A549 (cell line): ENCODE results near the gene FAF1. TPM values are rescaled to one million over a fixed set of nuclear protein-coding genes. Genes with fewer than 3 reads are reported as not detected.

Source experiments
- ATAC-seq, 2 experiments: fragments of 200-7000 bp in 1 of 2; fragments of >200 bp in 1 of 2; cut with Nextera tagmentation in 1 of 2; cut with Tn5 transposase in 1 of 2; 3 replicates each; pipeline versions ENCODE4 v1.8.0 to v1.9.1; 2018 to 2020; ENCODE audit warnings: mild to moderate bottlenecking in 1 of 2, moderate library complexity in 1 of 2
- CTCF ChIA-PET: fragments of 300-600 bp; sonication (Branson Sonifier 250); formaldehyde crosslinking; extraction: SDS; loops from one replicate; lab custom pipeline; 2021; ENCODE audit warnings: antibody characterized with exemption, inconsistent platforms; lab: Yijun Ruan, JAX
- POLR2A ChIA-PET: fragments of 350-600 bp; formaldehyde crosslinking; extraction: SDS; loops from one replicate; lab custom pipeline; 2021; ENCODE audit warnings: antibody characterized with exemption, inconsistent platforms; lab: Yijun Ruan, JAX
- DNase-seq, 2 experiments: peaks; one replicate each; pipeline versions ENCODE4 v3.0.0 to v3.0.0-alpha.2; 2011 to 2016; ENCODE audit warnings: low read depth in 1 of 2, low spot score in 1 of 2
- FAIRE-seq: peaks from 2 replicates; lab custom pipeline; 2011; peaks lifted over from hg19 to GRCh38; lab: Jason Lieb, UNC
- H3K27ac ChIP-seq, 2 experiments: fragments of >200 bp; sonication (Bioruptor Twin); formaldehyde crosslinking; 3 replicates each; pipeline ENCODE4 v1.5.1; 2016 to 2017
- H3K4me1 ChIP-seq: fragments of >200 bp; sonication (Bioruptor Twin); formaldehyde crosslinking; 3 replicates; pipeline ENCODE4 v1.6.1; 2016
- H3K4me2 ChIP-seq: fragments of >200 bp; sonication (Bioruptor Twin); formaldehyde crosslinking; 3 replicates; pipeline ENCODE4 v1.6.1; 2016
- H3K4me3 ChIP-seq: fragments of >200 bp; sonication (Bioruptor Twin); formaldehyde crosslinking; 3 replicates; pipeline ENCODE4 v1.5.1; 2016
- H3K9me3 ChIP-seq: fragments of >200 bp; sonication (Bioruptor Twin); formaldehyde crosslinking; 3 replicates; pipeline ENCODE4 v1.6.1; 2016
- ATOH8 ChIP-seq: fragments of 250-450 bp; sonication (Bioruptor Pico); IDR thresholded peaks from 2 replicates; pipeline ENCODE4 v1.5.0; 2020; ENCODE audit warnings: low read depth, mild to moderate bottlenecking, moderate library complexity
- BCL3 ChIP-seq: fragments of >200 bp; sonication (Bioruptor Twin); formaldehyde crosslinking; IDR thresholded peaks from 3 replicates; pipeline ENCODE4 v1.6.1; 2016
- CBX8 ChIP-seq: fragments of 200-600 bp; sonication (generic); IDR thresholded peaks from 2 replicates; pipeline ENCODE4 v1.6.1; 2016
- E2F6 ChIP-seq: IDR thresholded peaks from 2 replicates; pipeline ENCODE4 v1.6.1; 2012; ENCODE audit warnings: low read depth, borderline replicate concordance
- EHF ChIP-seq: fragments of 250-450 bp; sonication (Bioruptor Pico); IDR thresholded peaks from 2 replicates; pipeline ENCODE4 v1.5.0; 2020; ENCODE audit warnings: mild to moderate bottlenecking
- EHMT2 ChIP-seq: fragments of 200-600 bp; sonication (generic); IDR thresholded peaks from 2 replicates; pipeline ENCODE4 v1.6.1; 2016; ENCODE audit warnings: antibody characterized with exemption, low read depth, mild to moderate bottlenecking, moderate library complexity
- ELK1 ChIP-seq: fragments of 150-350 bp; IDR thresholded peaks from 2 replicates; pipeline ENCODE4 v1.6.1; 2014; ENCODE audit warnings: low read depth, mild to moderate bottlenecking, low read length
- EP300 ChIP-seq, 2 experiments: fragments of >200 bp; sonication (Bioruptor Twin); formaldehyde crosslinking; IDR thresholded peaks; 2 replicates in 1 of 2; 3 replicates in 1 of 2; pipeline ENCODE4 v1.6.1; 2016 to 2017
- ESRRA ChIP-seq: fragments of 150-350 bp; IDR thresholded peaks from 2 replicates; pipeline ENCODE4 v1.6.1; 2014; ENCODE audit warnings: mild to moderate bottlenecking, low read length, borderline replicate concordance
- FOSB ChIP-seq: fragments of 250-450 bp; sonication (Bioruptor Pico); IDR thresholded peaks from 2 replicates; pipeline ENCODE4 v1.5.0; 2020; ENCODE audit warnings: mild to moderate bottlenecking, moderate library complexity
- FOSL2 ChIP-seq, 2 experiments: fragments of 450-650 bp in 1 of 2; fragments of >200 bp in 1 of 2; sonication (Bioruptor Twin) in 1 of 2; formaldehyde crosslinking; IDR thresholded peaks; 2 replicates each; pipeline versions ENCODE4 v1.5.0 to v1.6.1; 2016 to 2020; ENCODE audit warnings: mild to moderate bottlenecking in 1 of 2, moderate library complexity in 1 of 2
- GATA3 ChIP-seq: IDR thresholded peaks from 2 replicates; pipeline ENCODE4 v1.6.1; 2012; ENCODE audit warnings: borderline replicate concordance
- HES2 ChIP-seq: fragments of >200 bp; sonication (Bioruptor Twin); formaldehyde crosslinking; IDR thresholded peaks from 2 replicates; pipeline ENCODE4 v1.6.1; 2016
- HMGXB4 ChIP-seq: fragments of 250-450 bp; sonication (Bioruptor Pico); IDR thresholded peaks from 2 replicates; pipeline ENCODE4 v1.5.0; 2021; ENCODE audit warnings: mild to moderate bottlenecking, moderate library complexity, borderline replicate concordance
- JUNB ChIP-seq: fragments of >200 bp; sonication (Bioruptor Twin); formaldehyde crosslinking; IDR thresholded peaks from 2 replicates; pipeline ENCODE4 v1.6.1; 2016
- MAX ChIP-seq: IDR thresholded peaks from 2 replicates; pipeline ENCODE4 v1.6.1; 2012
- MAZ ChIP-seq: fragments of 150-350 bp; IDR thresholded peaks from 2 replicates; pipeline ENCODE4 v1.6.1; 2014; ENCODE audit warnings: antibody characterized with exemption, low read depth, low read length, borderline replicate concordance
- NFE2L2 ChIP-seq: fragments of 150-350 bp; conservative IDR thresholded peaks from 2 replicates; pipeline ENCODE4 v1.6.1; 2014; ENCODE audit warnings: low read length
- NPAS2 ChIP-seq: fragments of 250-450 bp; sonication (Bioruptor Pico); IDR thresholded peaks from 2 replicates; pipeline ENCODE4 v1.8.0; 2022; ENCODE audit warnings: mild to moderate bottlenecking, moderate library complexity, borderline replicate concordance
- RCOR1 ChIP-seq: fragments of 150-350 bp; IDR thresholded peaks from 2 replicates; pipeline ENCODE4 v1.6.1; 2014; ENCODE audit warnings: antibody characterized with exemption, low read length, low read depth
- SMC3 ChIP-seq: fragments of >200 bp; sonication (Bioruptor Twin); formaldehyde crosslinking; IDR thresholded peaks from 3 replicates; pipeline ENCODE4 v1.6.1; 2018; ENCODE audit warnings: inconsistent platforms
- TFCP2L1 ChIP-seq: fragments of 250-450 bp; sonication (Bioruptor Pico); IDR thresholded peaks from 2 replicates; pipeline ENCODE4 v1.5.0; 2021; ENCODE audit warnings: mild to moderate bottlenecking
- TP53 ChIP-seq: fragments of 250-450 bp; sonication (Bioruptor Pico); IDR thresholded peaks from 2 replicates; pipeline ENCODE4 v1.5.0; 2021; ENCODE audit warnings: mild to moderate bottlenecking, moderate library complexity
- ZC3H11A ChIP-seq: fragments of 450-650 bp; IDR thresholded peaks from 2 replicates; pipeline ENCODE4 v1.6.1; 2014; ENCODE audit warnings: antibody characterized with exemption, mild to moderate bottlenecking
- ZFP36 ChIP-seq: fragments of 450-650 bp; IDR thresholded peaks from 2 replicates; pipeline ENCODE4 v1.6.1; 2014; ENCODE audit warnings: borderline replicate concordance; ENCODE audit not compliant: partially characterized antibody
- ZNF302 ChIP-seq: fragments of 250-450 bp; sonication (Bioruptor Pico); IDR thresholded peaks from 2 replicates; pipeline ENCODE4 v1.9.0; 2021; ENCODE audit warnings: inconsistent platforms, mild to moderate bottlenecking, moderate library complexity
- WGBS: methylation state at CpG from one replicate; pipeline ENCODE4 v1.1.6; 2017; ENCODE audit errors: missing lambda C conversion rate; 5-methylcytosine and 5-hydroxymethylcytosine counted together
- polyA plus RNA-seq, 4 experiments: library from polyadenylated mRNA; depleted of rRNA in 3 of 4; stranded (reverse); fragments of >200 nt; fragmentation: RNase III in 1 of 4; extraction: RNeasy Plus Mini Kit Qiagen cat#74134 plus additional on column Dnase treatment in 1 of 4; gene quantifications; 2 replicates in 3 of 4; 3 replicates in 1 of 4; pipeline ENCODE4 v1.2.3, GENCODE V29; 2011 to 2017

FAF1 gene
- polyA plus RNA-seq, 2 of the 4 experiments (the other 2 are of a cell fraction) = 31.7 to 46.2 TPM

GRCh38 chr1:50812346-50812745 is 147.7 kb downstream of the FAF1 start:
- no peak for ATAC-seq
- WGBS = 92% methylated on average over 4 of the region's 4 CpGs

GRCh38 chr1:50808296-50808695 is 151.8 kb downstream of the FAF1 start:
- ChIA-PET POLR2A (no interaction called here), CTCF (interaction anchor here (0.7 kb wide), 1 partner anchor 54 kb away, joined by 5 read pairs; no protein-coding TSS in a partner anchor)
- Histone ChIP-seq H3K4me3 (no peak overlapping the region), H3K4me1 (no peaks in the 10 kb centered on the region), H3K27ac (no peak overlapping the region), H3K9me3 (peaks cover 11% of the 10 kb centered on the region; the same call in 1 of the 3 replicates), H3K4me2 (no peak overlapping the region)
- WGBS = 95% methylated on average over 3 of the region's 3 CpGs
- ATAC-seq = no peak
- no peak for FAIRE-seq
- DNase-seq = no peak
- TF ChIP-seq E2F6 = no peak
- TF ChIP-seq EHF (CRISPR knock-in tag) = no peak
- TF ChIP-seq BCL3 = no peak
- TF ChIP-seq HES2 = no peak
- no peak for TF ChIP-seq ZNF302
- no peak for TF ChIP-seq FOSB
- no peak for TF ChIP-seq NFE2L2
- TF ChIP-seq TP53 (CRISPR knock-in tag) = no peak
- no peak for TF ChIP-seq ATOH8 (CRISPR knock-in tag)
- no peak for TF ChIP-seq ESRRA
- no peak for TF ChIP-seq EP300 (IDR thresholded peaks at IDR 0.05)
- no peak for TF ChIP-seq EHMT2
- no peak for TF ChIP-seq JUNB
- TF ChIP-seq SMC3 = no peak
- TF ChIP-seq MAZ = no peak
- TF ChIP-seq FOSL2 (IDR thresholded peaks at IDR 0.05) = no peak
- no peak for TF ChIP-seq FOSL2 (CRISPR knock-in tag; IDR thresholded peaks at IDR 0.05)

More at GRCh38 chr1:50812346-50812745, 147.7 kb downstream of the FAF1 start:
- H3K9me3 ChIP-seq = peaks cover 9% of the 10 kb centered on the region; the same call in 1 of the 3 replicates
- no peaks in the 10 kb centered on the region for H3K4me1 ChIP-seq
- H3K4me3 ChIP-seq = no peak overlapping the region
- FAIRE-seq = no peak
- no peak overlapping the region for H3K4me2 ChIP-seq
- CTCF ChIA-PET = no interaction called here
- no peak for TF ChIP-seq HMGXB4 (CRISPR knock-in tag)
- TF ChIP-seq TFCP2L1 (CRISPR knock-in tag) = no peak
- no peak for TF ChIP-seq EP300 (IDR thresholded peaks at IDR 0.05)
- no peak for TF ChIP-seq MAZ
- TF ChIP-seq NPAS2 (CRISPR knock-in tag) = no peak
- no peak for TF ChIP-seq ELK1
- no peak for TF ChIP-seq RCOR1
- TF ChIP-seq CBX8 = no peak
- no peak for TF ChIP-seq GATA3
- no peak for TF ChIP-seq ZC3H11A
- no peak for TF ChIP-seq MAX
- no peak for TF ChIP-seq ZFP36
- TF ChIP-seq FOSB = no peak
- TF ChIP-seq, all 56 proteins: peak for 0
- H3K27ac ChIP-seq = no peak overlapping the region
- POLR2A ChIA-PET = no interaction called here
- no peak for DNase-seq
